SH-SY5Y (cell line): ENCODE results near the gene PPP2R2D.

ENCODE experiments used
- GATA2 ChIP-seq: IDR thresholded peaks from 2 replicates; pipeline ENCODE4 v1.6.1; 2011; ENCODE audit warnings: mild to moderate bottlenecking, low read depth, low read length
- GATA3 ChIP-seq: IDR thresholded peaks from 2 replicates; pipeline ENCODE4 v1.6.1; 2011; ENCODE audit warnings: low read depth, mild to moderate bottlenecking, low read length, moderate library complexity

Gene PPP2R2D

GRCh38 chr10:131858583-131859340 is 42.0 kb upstream of the PPP2R2D start:
- no peak for TF ChIP-seq GATA3
- TF ChIP-seq GATA2: no peak

GRCh38 chr10:131859341-131860020 is 41.3 kb upstream of the PPP2R2D start:
- TF ChIP-seq GATA2 (no peak), GATA3 (no peak)

GRCh38 chr10:131860311-131860710 is 40.5 kb upstream of the PPP2R2D start:
- TF ChIP-seq GATA3 (no peak), GATA2 (no peak)

- TF ChIP-seq GATA2 (no peak), GATA3 (no peak)
These were observed 39.9 kb upstream of the PPP2R2D start for GRCh38 chr10:131860806-131861440.

- TF ChIP-seq GATA2: no peak
- no peak for TF ChIP-seq GATA3
These were observed 38.3 kb upstream of the PPP2R2D start for GRCh38 chr10:131862548-131862947.

- TF ChIP-seq GATA2: no peak
- no peak for TF ChIP-seq GATA3
These were observed 35.4 kb upstream of the PPP2R2D start for GRCh38 chr10:131865223-131865917.

GRCh38 chr10:131866673-131867072 is 34.1 kb upstream of the PPP2R2D start:
- no peak for TF ChIP-seq GATA3
- TF ChIP-seq GATA2: no peak

- TF ChIP-seq GATA3 (no peak), GATA2 (no peak)
These were observed 32.4 kb upstream of the PPP2R2D start for GRCh38 chr10:131868436-131868835.

GRCh38 chr10:131869344-131869743 is 31.5 kb upstream of the PPP2R2D start:
- TF ChIP-seq GATA2 (no peak), GATA3 (no peak)

- TF ChIP-seq GATA3: no peak
- no peak for TF ChIP-seq GATA2
These were observed 30.4 kb upstream of the PPP2R2D start for GRCh38 chr10:131870411-131870810.

- TF ChIP-seq GATA3: no peak
- no peak for TF ChIP-seq GATA2
These were observed 29.8 kb upstream of the PPP2R2D start for GRCh38 chr10:131870831-131871672.

GRCh38 chr10:131871673-131872005 is 29.2 kb upstream of the PPP2R2D start:
- no peak for TF ChIP-seq GATA3
- no peak for TF ChIP-seq GATA2

- TF ChIP-seq GATA2: no peak
- TF ChIP-seq GATA3: no peak
These were observed 28.6 kb upstream of the PPP2R2D start for GRCh38 chr10:131872011-131872826.
